Neutrophil (primary cell): ENCODE results near the gene RAD1.

Experiments used
- H3K27ac ChIP-seq: fragments of 200-600 bp; sonication (generic); 2 replicates; pipeline ENCODE4 v1.5.1; 2016; ENCODE audit warnings: mild to moderate bottlenecking, moderate library complexity
- H3K27me3 ChIP-seq: fragments of 200-600 bp; sonication (generic); 2 replicates; pipeline ENCODE4 v1.6.0; 2016; ENCODE audit warnings: mild to moderate bottlenecking
- H3K36me3 ChIP-seq: fragments of 200-600 bp; sonication (generic); 2 replicates; pipeline ENCODE4 v1.5.1; 2017
- H3K4me1 ChIP-seq, 2 experiments: fragments of 200-600 bp in 1 of 2; sonication (generic) in 1 of 2; 1 replicate in 1 of 2; 2 replicates in 1 of 2; pipeline versions ENCODE4 v1.5.1 to v1.6.1; 2013 to 2016; ENCODE audit warnings: low read depth in 1 of 2, low read length in 1 of 2, mild to moderate bottlenecking in 1 of 2, moderate library complexity in 1 of 2; ENCODE audit not compliant: control insufficient read depth in 1 of 2, insufficient read depth in 1 of 2
- H3K4me3 ChIP-seq, 2 experiments: fragments of 200-600 bp in 1 of 2; sonication (generic) in 1 of 2; 1 replicate in 1 of 2; 2 replicates in 1 of 2; pipeline ENCODE4 v1.5.1; 2013 to 2016; ENCODE audit warnings: low read depth in 1 of 2, low read length in 1 of 2, mild to moderate bottlenecking in 1 of 2, moderate library complexity in 1 of 2
- H3K9me3 ChIP-seq: fragments of 200-600 bp; sonication (generic); 2 replicates; pipeline ENCODE4 v1.5.1; 2016
- TF ChIP-seq, protein P1 (sequence below): fragments of 200-600 bp; sonication (generic); IDR thresholded peaks from 2 replicates; pipeline ENCODE4 v1.5.1; 2016; ENCODE audit warnings: antibody characterized with exemption

RAD1 gene

DNA sequence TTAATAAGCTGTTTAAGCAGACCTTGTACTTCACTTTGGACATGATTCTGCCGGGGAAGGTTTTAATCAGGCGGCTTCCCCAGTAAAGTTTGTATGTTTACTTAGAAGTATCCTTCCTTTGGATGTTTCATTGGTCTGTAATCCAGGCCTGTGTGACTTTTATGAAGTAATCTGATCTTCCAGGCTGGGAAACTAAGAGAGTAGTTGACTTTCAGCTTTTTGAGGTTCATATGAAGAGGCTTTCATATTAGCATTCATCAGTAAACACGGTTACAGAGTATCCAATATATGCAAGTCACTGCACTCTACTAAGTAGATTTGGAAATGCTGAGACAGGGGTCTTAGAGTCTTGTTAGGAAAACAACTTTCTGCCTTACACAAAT is 15.1 kb upstream of the RAD1 start:
- no peaks in the 10 kb centered on the region for H3K27me3 ChIP-seq
- H3K4me1 ChIP-seq: peaks cover 20 to 21% of the 10 kb centered on the region in 2 experiments
- H3K9me3 ChIP-seq: no peaks in the 10 kb centered on the region
- TF ChIP-seq, protein P1, sequence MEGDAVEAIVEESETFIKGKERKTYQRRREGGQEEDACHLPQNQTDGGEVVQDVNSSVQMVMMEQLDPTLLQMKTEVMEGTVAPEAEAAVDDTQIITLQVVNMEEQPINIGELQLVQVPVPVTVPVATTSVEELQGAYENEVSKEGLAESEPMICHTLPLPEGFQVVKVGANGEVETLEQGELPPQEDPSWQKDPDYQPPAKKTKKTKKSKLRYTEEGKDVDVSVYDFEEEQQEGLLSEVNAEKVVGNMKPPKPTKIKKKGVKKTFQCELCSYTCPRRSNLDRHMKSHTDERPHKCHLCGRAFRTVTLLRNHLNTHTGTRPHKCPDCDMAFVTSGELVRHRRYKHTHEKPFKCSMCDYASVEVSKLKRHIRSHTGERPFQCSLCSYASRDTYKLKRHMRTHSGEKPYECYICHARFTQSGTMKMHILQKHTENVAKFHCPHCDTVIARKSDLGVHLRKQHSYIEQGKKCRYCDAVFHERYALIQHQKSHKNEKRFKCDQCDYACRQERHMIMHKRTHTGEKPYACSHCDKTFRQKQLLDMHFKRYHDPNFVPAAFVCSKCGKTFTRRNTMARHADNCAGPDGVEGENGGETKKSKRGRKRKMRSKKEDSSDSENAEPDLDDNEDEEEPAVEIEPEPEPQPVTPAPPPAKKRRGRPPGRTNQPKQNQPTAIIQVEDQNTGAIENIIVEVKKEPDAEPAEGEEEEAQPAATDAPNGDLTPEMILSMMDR: no peak
- peaks cover 7% of the 10 kb centered on the region for H3K36me3 ChIP-seq
- peak overlapping the region; percentile 75 to 88 for H3K4me3 ChIP-seq
- H3K27ac ChIP-seq: peak overlapping the region; percentile 86

DNA sequence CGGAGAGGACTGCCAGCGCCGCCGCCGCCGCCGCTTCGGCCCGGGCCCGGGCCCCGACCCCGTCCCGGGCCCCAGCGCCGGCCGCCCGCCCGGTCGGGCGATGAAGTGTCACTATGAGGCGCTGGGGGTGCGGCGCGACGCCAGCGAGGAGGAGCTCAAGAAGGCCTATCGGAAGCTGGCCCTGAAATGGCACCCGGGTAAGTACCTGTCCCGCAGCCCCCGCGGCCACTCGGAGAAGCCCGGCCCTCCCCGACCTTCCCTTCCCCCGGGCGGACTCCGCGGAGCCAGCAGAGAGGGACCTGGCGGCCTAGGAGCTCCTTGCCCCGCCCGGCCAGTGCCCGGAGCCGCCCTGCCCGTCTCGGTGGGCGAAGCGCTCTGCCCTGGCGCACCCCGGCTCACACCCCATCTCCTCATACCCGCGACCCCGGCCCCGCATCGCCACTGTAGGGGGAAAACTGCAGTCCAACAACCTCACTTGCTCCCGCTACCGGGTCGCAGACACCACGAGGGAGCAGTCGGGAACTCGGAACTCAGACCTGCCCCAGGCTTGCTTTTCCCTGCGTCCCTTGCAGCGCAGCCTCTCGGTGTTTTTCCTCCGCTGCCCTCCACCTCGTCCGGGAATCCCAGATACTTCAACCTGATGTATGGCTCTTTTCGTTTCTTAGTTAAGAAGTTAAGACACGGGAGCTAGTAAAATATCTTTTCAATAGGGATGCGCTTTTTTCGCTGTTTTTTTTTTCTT is 14.6 kb upstream of the RAD1 start:
- Histone ChIP-seq H3K9me3 (no peaks in the 10 kb centered on the region), H3K4me1 (peaks cover 20 to 21% of the 10 kb centered on the region in 2 experiments), H3K27ac (peak overlapping the region; percentile 86), H3K27me3 (no peaks in the 10 kb centered on the region), H3K4me3 (peak overlapping the region; percentile 75 to 88), H3K36me3 (peaks cover 8% of the 10 kb centered on the region)
- TF ChIP-seq, protein P1: no peak

DNA sequence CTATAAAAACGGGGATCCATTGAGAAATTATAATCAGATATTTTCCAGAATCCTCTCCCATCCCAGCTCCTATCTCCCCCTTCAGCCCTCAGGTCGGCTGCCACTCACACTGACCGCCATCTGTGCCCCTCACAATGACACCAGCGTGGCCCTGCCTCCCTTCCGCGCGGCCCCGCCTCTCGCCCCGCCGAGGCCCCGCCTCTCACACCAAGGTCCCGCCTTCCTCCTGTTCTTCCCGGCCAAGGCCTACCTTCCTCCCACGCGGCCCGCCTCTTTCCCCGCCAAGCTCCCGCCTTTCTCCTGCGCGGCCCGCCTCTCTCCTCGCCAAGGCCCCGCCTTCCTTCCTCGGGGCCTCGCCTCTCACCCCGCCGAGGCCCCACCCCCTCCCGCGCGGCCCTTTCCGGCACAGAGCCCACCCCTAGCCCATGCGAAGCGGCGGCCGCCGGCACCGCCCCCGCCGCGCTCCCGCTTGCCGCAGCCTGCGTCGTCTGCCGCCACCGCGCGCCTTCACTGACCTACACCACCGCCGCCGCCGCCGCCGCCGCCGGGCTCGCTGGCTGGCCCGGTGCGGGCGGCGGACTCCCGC is 13.9 kb upstream of the RAD1 start, which contains the start of gene DNAJC21:
Gene DNAJC21 (plus strand): TSS at position 426 of the 586 bp plus-strand sequence. CDS start 261 bp downstream, outside the sequence.
- Histone ChIP-seq H3K4me3 (peak within 1 kb of the TSS; percentile 75 to 88), H3K27ac (peak within 1 kb of the TSS; percentile 86), H3K27me3 (no peaks in the 10 kb centered on the region), H3K9me3 (no peaks in the 10 kb centered on the region), H3K36me3 (peaks cover 8% of the 10 kb centered on the region), H3K4me1 (peaks cover 20 to 21% of the 10 kb centered on the region in 2 experiments)
- TF ChIP-seq, protein P1: peak; percentile 41

DNA sequence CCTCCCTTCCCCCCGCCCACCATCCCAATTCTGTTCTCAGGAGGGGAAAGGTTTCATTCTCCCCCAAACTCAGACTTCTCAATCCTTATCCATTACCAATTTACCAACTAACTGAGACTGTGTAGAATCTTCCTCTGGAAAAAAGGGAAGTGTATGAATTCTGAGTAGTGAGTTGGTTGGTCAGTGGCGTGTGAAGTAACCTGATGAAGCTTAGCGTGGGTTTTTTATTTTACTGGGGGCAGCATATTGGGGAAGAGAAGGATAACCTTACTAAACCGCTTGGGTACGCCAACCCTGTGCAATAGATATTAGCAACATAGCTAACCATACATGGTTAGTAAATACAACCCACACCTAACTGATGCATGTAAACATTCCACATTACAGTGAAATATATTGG is 13.0 kb upstream of the RAD1 start:
- no peak overlapping the region for H3K27ac ChIP-seq
- no peaks in the 10 kb centered on the region for H3K27me3 ChIP-seq
- no peak overlapping the region for H3K4me3 ChIP-seq
- H3K9me3 ChIP-seq: no peaks in the 10 kb centered on the region
- H3K4me1 ChIP-seq: peaks cover 20 to 21% of the 10 kb centered on the region in 2 experiments
- TF ChIP-seq, protein P1: no peak
- H3K36me3 ChIP-seq: peaks cover 12% of the 10 kb centered on the region

DNA sequence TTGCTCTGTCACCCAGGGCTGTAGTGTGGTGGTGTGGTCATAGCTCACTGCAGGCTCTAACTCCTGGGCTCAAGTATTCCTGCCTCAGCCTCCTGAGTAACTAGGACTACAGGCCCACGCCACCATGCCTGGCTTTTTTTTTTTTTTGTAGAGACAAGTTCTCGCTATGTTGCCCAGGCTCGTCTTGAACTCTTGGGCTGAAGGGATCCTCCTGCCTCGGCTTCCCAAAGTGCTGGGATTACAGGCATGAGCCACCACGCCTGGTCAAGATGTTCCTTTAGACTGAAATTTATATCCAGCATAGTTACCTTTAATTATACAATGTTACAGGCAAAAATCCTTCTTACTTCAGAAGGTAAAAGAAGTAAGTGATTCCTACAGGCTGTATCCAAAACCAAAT is 12.5 kb upstream of the RAD1 start:
- H3K4me1 ChIP-seq: peaks cover 20 to 21% of the 10 kb centered on the region in 2 experiments
- H3K27me3 ChIP-seq: no peaks in the 10 kb centered on the region

More for the DNA sequence above, 12.5 kb upstream of the RAD1 start:
- TF ChIP-seq, protein P1: no peak
- H3K36me3 ChIP-seq: peaks cover 17% of the 10 kb centered on the region
- H3K4me3 ChIP-seq: no peak overlapping the region
- no peaks in the 10 kb centered on the region for H3K9me3 ChIP-seq
- H3K27ac ChIP-seq: no peak overlapping the region
